ENCODE results near the gene AGRN.
"Not testable (repeated sequence)": the region's sequence is repeated elsewhere in the genome, so short reads cannot be mapped to it uniquely, and the experiment has no call there.

Gene AGRN

DNA sequence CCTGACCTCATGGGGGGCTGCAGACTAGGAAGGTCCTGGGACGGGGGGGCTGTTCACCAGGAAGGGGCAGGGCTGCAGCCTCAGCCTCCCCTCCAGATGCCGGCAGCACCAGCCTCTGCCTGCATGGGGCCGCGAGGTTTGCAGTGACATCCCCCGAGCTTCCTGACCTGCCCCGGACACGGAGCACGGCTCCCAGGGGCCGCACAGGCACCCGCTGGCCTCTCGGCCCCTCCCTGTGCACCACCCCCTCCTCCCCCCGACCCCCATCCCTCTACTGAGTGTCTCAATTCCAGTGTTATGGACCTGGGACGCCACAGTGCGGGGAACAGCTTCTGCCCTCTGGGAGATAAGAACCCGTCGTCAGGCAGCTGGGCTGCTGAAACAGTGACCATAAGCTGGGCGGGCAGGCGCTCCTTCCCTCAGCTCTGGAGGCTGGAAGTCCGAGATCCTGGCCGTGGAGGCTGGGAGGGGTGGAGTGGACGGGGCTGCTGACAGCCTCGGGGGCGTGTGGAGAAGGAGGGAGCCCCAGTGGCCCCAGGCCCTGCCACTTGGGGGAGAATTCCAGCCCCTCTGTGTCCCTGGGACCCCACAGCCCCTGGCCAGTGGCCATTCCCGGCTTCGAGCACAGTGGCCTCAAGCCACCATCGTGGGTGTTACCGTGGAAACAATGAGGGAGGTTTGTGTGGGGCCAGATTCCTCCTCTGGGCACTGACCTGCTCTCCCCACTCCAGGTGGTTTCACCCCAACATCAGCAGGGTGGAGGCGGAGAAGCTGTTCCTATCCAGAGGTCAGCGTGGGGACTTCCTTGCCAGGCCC is 42.6 kb downstream of the AGRN start:
- no peak overlapping the region for H3K4me3 ChIP-seq (replicated peaks; ENCODE audit: low read depth, low read length)
- TF ChIP-seq, protein P1, sequence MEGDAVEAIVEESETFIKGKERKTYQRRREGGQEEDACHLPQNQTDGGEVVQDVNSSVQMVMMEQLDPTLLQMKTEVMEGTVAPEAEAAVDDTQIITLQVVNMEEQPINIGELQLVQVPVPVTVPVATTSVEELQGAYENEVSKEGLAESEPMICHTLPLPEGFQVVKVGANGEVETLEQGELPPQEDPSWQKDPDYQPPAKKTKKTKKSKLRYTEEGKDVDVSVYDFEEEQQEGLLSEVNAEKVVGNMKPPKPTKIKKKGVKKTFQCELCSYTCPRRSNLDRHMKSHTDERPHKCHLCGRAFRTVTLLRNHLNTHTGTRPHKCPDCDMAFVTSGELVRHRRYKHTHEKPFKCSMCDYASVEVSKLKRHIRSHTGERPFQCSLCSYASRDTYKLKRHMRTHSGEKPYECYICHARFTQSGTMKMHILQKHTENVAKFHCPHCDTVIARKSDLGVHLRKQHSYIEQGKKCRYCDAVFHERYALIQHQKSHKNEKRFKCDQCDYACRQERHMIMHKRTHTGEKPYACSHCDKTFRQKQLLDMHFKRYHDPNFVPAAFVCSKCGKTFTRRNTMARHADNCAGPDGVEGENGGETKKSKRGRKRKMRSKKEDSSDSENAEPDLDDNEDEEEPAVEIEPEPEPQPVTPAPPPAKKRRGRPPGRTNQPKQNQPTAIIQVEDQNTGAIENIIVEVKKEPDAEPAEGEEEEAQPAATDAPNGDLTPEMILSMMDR (IDR thresholded peaks at IDR 0.05; ENCODE audit: low read depth, low read length, missing control alignments): no peak
- no peak for DNase-seq (ENCODE audit: extremely low read depth, low read depth)

DNA sequence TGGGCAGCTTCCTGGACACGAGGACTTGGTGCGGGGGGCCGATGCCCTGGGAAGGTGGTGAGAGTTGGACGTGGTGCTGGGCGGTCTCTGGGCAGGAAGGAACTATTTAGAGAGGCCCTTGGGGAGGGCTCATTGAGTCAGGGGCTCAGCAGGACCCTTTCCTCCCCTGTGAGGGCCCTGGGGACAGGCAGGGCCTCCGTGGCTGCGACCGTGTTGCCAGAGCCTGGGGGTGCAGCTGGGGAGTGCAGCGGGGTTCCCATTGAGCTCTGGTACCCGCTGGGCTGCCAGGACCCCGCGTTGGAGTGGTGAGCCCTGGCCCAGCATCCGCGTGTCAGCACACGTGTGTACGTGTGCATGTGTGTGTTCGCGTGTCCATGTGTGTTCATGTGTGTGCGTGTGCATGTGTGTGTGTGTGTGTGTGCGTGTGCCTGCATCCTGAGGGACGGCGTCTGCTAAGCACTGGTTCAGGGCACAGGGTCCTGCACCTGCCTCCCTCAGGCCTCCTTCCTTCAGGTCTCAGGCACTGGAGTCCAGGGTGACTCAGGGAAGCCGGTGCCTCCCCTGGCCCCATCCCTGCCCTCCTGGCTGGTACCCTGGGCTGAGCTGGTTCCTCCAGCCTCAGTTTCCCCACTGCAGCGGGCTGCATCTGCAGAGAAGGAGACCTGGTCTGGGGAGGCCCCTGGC is 43.5 kb downstream of the AGRN start:
- DNase-seq (ENCODE audit: extremely low read depth, low read depth): no peak
- no peak overlapping the region for H3K4me3 ChIP-seq (replicated peaks; ENCODE audit: low read depth, low read length)

DNA sequence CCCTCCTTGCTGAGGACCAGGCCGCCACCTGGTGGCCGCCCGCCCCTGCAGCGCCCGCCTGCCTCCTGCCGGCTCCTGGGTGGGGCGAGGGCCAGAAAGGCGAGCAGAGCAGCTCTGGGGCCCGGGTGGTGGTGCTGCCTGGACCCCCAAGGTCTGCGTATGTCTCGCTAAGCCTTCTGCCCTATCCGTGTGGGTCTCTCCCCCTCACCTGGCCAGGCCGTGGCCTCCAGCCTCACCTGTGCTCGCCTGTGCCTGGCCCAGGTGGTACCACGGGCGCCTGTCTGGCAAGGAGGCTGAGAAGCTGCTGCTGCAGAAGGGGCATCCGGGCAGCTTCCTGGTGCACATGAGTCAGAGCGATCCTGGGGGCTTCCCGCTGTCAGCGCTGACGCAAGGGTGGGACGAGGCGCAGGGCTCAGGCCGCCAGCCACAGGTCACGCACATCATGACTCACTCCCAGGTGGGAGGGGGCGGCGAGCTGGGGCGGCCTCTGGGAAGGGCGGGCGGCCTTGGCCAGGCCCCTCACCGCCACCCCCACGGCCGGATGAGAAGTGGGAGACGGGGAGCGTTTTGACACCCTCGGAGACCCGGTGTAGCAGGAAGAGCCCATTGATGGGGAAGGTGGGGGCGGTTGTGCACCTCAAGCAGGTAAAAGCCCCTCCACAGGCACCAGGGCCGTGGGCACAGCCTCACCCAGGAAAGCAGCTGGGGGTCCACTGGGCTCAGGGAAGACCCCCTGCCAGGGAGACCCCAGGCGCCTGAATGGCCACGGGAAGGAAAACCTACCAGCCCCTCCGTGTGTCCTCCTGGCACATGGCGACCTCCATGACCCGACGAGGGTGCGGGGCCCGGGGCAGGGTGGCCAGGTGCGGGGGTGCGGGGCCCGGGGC is 44.3 kb downstream of the AGRN start:
- no peak overlapping the region for H3K4me3 ChIP-seq (replicated peaks; ENCODE audit: low read depth, low read length)
- peak; percentile 37 for DNase-seq (ENCODE audit: extremely low read depth, low read depth)
- TF ChIP-seq, protein P1 (IDR thresholded peaks at IDR 0.05; ENCODE audit: low read depth, low read length, missing control alignments): peak; percentile 71

More for the DNA sequence above, 43.5 kb downstream of the AGRN start:
- TF ChIP-seq, protein P1 (IDR thresholded peaks at IDR 0.05; ENCODE audit: low read depth, low read length, missing control alignments): no peak

DNA sequence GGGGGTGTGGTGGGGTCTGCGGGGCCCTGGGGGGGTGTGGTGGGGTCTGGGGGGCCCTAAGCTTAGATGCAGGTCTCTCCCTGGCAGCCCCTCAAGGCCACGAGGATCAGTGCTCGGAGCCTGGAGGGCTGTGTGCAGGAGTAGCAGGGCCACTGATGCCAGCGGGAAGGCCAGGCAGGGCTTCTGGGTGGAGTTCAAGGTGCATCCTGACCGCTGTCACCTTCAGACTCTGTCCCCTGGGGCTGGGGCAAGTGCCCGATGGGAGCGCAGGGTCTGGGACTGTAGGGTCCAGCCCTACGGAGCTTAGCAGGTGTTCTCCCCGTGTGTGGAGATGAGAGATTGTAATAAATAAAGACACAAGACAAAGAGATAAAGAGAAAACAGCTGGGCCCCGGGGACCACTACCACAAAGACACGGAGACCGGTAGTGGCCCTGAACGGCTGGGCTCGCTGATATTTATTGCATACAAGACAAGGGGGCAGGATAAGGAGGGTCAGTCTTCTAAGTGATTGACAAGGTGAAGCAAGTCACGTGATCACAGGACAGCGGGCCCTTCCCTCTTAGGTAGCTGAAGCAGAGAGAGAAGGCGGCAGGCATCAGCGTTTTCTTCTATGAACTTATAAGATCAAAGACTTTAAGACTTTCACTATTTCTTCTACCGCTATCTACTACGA is 45.5 kb downstream of the AGRN start:
- DNase-seq (ENCODE audit: extremely low read depth, low read depth): no peak
- no peak overlapping the region for H3K4me3 ChIP-seq (replicated peaks; ENCODE audit: low read depth, low read length)
- TF ChIP-seq, protein P1 (IDR thresholded peaks at IDR 0.05; ENCODE audit: low read depth, low read length, missing control alignments): no peak

DNA sequence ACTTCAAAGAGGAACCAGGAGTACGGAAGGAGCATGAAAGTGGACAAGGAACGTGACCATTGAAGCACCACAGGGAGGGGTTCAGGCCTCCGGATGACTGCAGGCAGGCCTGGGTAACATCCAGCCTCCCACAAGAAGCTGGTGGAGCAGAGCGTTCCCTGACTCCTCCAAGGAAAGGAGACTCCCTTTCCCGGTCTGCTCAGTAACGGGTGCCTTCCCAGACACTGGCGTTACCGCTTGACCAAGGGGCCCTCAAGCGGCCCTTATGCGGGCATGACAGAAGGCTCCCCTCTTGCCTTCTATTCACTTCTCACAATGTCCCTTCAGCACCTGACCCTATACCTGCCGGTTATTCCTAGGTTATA is 46.0 kb downstream of the AGRN start:
- DNase-seq (ENCODE audit: extremely low read depth, low read depth); H3K4me3 ChIP-seq (replicated peaks; ENCODE audit: low read depth, low read length): not testable (repeated sequence)

DNA sequence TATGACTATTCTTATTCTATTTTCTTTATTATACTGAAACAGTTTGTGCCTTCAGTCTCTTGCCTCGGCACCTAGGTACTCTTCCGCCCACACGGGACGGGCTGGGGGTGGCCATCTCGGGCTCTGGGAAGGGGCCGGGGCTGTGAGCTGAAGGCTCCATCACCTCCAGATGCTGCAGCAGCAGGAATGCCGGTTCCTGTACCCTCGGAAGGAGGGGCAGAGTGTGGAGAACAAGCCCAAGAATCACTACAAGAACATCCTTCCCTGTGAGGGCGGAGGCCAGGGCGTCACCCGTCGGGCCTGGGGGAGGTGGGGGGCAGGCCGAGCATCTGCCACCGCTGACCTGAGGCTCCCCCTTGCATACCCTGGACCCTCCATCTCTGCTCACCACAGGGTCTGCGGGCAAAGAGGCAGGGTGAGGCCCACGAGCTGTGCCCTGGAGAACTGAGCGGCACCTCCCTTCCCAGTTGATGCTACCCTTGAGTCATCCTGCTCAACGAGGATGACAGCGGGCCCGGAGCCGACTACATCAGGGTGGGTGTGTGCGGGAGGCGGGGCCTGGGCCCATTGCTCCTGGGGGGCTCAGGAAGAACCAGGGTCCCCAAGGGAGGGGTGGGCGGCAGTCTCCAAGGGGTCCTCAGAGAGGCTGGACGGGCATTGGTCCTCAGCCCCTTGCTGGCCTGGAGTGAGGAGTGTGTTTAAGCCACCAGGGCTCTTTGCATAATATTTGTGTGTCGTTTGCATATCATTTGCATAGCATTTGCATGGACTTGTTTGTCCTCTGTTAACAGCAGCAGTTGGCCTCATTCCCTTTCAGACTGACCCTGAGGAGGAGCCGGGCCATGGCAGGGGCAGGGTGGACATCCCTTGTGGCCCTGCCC is 46.7 kb downstream of the AGRN start:
- H3K4me3 ChIP-seq (replicated peaks; ENCODE audit: low read depth, low read length): no peak overlapping the region
- TF ChIP-seq, protein P1 (IDR thresholded peaks at IDR 0.05; ENCODE audit: low read depth, low read length, missing control alignments): no peak
- no peak for DNase-seq (ENCODE audit: extremely low read depth, low read depth)

Data from HFF-Myc (cell line).